ENCODE measurements around the gene GPRIN2. TPM values are rescaled to one million over a fixed set of nuclear protein-coding genes. Genes with fewer than 3 reads are reported as not detected.

GPRIN2 gene
- total RNA-seq, 1 experiment from 2014 or later, result 3.1 TPM

DNA sequence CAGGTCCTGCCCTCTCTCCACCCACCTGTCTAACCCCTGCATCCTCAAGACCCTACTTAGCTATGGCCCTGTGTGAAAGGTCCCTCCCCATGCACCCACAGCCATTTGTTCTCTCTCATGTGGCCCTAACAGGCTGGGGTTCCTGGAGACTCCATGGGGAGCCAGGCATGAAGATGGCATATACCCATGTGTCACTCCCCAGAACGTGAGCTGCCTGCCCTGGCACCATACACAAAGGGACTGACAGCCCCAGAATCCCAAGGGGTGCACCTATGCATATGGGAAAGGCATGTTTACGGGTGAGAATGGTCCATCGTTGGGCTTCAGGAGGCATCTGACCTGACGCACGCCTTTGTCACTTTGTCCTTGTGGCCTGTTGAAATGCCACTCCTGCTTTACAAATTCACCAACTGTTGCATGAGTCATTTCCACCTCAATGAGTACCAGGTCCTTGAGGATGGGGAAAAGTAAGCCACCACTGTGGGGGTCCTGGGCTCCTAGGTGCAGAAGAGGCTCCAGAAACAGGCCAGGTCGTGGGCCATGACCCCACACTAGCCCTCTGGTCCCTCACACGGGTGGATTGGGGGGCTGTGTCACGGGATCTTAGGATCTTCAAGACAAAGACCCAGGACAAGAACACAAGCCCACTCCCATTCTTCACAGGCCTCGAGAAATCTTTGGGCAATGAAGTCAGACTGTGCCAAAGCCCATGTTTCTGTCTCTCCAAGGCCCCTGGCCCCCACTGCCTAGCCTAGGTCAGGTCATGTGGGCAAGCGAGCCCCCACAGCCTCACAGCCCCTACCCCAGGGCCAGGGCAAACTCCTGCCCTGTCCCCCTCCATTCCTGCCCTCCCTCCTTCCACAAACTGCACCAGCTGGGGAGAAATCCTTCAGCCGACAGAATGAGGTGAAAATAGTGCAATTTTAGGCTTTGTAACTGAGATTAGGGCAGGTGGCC, 8.6 kb downstream of the GPRIN2 start:
- Histone ChIP-seq H3K79me2 (ENCODE audit: low read length) (no peaks in the 10 kb centered on the region), H3K4me1 (ENCODE audit: insufficient read depth, low read length) (peaks cover 23% of the 10 kb centered on the region), H3K27ac (ENCODE audit: low read length) (no peak overlapping the region), H3K9me3 (ENCODE audit: low read length) (no peaks in the 10 kb centered on the region), H2AFZ (ENCODE audit: low read length) (no peak overlapping the region), H3K9ac (ENCODE audit: low read length) (no peak overlapping the region), H3K4me2 (ENCODE audit: low read length) (no peak overlapping the region), H3K36me3 (ENCODE audit: low read depth, low read length) (no peaks in the 10 kb centered on the region), H3F3A (ENCODE audit: low read length, unreplicated experiment) (no peaks in the 10 kb centered on the region), H3K9me2 (replicated peaks; ENCODE audit: low read length) (no peaks in the 10 kb centered on the region), H3K4me3 (ENCODE audit: low read length) (no peak overlapping the region), H3K27me3 (ENCODE audit: low read length) (no peaks in the 10 kb centered on the region), H4K20me1 (ENCODE audit: low read length) (no peaks in the 10 kb centered on the region)
- intact Hi-C loops (cut with micrococcal nuclease), result no loop called here
- POLR2A ChIA-PET (ENCODE audit: unreplicated experiment), result no interaction called here
- ATAC-seq (no peak), DNase-seq (peak; percentile 24)
- CTCF ChIA-PET, result no interaction called here
- TF ChIP-seq EZH2phosphoT487 (IDR thresholded peaks at IDR 0.05; ENCODE audit: borderline replicate concordance, low read length), result no peak
- TF ChIP-seq, protein P1, sequence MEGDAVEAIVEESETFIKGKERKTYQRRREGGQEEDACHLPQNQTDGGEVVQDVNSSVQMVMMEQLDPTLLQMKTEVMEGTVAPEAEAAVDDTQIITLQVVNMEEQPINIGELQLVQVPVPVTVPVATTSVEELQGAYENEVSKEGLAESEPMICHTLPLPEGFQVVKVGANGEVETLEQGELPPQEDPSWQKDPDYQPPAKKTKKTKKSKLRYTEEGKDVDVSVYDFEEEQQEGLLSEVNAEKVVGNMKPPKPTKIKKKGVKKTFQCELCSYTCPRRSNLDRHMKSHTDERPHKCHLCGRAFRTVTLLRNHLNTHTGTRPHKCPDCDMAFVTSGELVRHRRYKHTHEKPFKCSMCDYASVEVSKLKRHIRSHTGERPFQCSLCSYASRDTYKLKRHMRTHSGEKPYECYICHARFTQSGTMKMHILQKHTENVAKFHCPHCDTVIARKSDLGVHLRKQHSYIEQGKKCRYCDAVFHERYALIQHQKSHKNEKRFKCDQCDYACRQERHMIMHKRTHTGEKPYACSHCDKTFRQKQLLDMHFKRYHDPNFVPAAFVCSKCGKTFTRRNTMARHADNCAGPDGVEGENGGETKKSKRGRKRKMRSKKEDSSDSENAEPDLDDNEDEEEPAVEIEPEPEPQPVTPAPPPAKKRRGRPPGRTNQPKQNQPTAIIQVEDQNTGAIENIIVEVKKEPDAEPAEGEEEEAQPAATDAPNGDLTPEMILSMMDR (conservative IDR thresholded peaks at IDR 0.05; ENCODE audit: low read depth, low read length), result no peak
- TF ChIP-seq EZH2 (IDR thresholded peaks at IDR 0.05; ENCODE audit: low read length, unreplicated experiment), result no peak
- BruUV-seq (replicated peaks), result no TSS peak

DNA sequence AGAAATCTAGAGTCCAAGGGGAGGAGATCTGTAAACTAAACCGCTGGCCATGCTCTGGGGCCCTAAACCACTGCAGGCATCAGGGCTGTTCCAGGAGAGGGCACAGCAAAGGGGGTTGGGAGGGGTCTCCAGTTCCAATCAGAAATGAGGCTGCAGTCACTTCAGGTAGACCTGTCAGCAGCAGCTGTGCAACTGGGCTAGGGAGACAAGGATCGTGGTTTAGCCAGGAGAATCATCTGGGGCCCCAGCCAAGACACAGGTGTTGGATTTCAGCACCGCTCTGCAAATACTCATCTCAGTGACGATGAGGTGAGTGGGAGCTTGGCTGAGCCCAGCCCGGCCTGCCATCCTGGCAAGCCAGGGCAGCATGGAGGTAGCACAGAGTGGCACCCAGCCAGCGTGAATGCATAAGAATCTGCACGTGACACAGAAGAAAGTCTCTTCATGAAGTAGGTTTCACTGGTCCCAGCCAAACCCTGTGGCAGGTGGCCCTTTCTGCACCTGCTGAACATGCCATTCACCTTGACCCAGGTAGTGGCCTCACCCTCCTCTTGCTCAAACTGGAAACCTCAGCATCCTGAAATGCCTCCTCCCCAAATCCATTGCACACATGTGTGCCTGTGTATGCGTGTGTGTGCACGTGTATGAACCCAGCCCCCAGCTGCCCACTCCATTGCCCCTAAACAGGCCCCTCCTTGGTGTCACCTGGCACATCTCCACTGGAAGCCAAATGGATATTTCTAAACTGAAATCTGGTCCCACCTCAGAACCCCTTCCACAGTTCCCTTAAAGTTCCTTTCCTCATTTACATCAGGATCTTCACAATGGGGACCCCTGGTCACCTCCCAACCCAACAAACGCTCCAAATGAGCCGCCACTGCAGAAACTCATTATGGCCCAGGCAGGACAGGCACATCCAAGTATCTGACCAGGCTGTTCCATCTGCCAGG, 9.6 kb downstream of the GPRIN2 start:
- peaks cover 23% of the 10 kb centered on the region for H3K4me1 ChIP-seq (ENCODE audit: insufficient read depth, low read length)
- no peaks in the 10 kb centered on the region for H4K20me1 ChIP-seq (ENCODE audit: low read length)
- H3K9ac ChIP-seq (ENCODE audit: low read length), result no peak overlapping the region
- ATAC-seq (peak; percentile 32; the same call in 1 of the 2 replicates), DNase-seq (peak; percentile 63)
- CTCF ChIA-PET, result no interaction called here
- H3K9me3 ChIP-seq (ENCODE audit: low read length), result no peaks in the 10 kb centered on the region
- no peak overlapping the region for H3K4me3 ChIP-seq (ENCODE audit: low read length)
- no peaks in the 10 kb centered on the region for H3K9me2 ChIP-seq (replicated peaks; ENCODE audit: low read length)
- H3F3A ChIP-seq (ENCODE audit: low read length, unreplicated experiment), result no peaks in the 10 kb centered on the region
- intact Hi-C loops (cut with micrococcal nuclease), result no loop called here
- H3K27ac ChIP-seq (ENCODE audit: low read length), result no peak overlapping the region
- H3K27me3 ChIP-seq (ENCODE audit: low read length), result no peaks in the 10 kb centered on the region
- H3K4me2 ChIP-seq (ENCODE audit: low read length), result no peak overlapping the region
- no peak overlapping the region for H2AFZ ChIP-seq (ENCODE audit: low read length)
- no peaks in the 10 kb centered on the region for H3K79me2 ChIP-seq (ENCODE audit: low read length)
- TF ChIP-seq, protein P1 (conservative IDR thresholded peaks at IDR 0.05; ENCODE audit: low read depth, low read length), result no peak
- no peaks in the 10 kb centered on the region for H3K36me3 ChIP-seq (ENCODE audit: low read depth, low read length)
- POLR2A ChIA-PET (ENCODE audit: unreplicated experiment), result no interaction called here
- BruUV-seq (replicated peaks), result no TSS peak

Measured in PC-3 (cell line).